8988T (cell line): Measurements from ENCODE around the gene TBCC.
"Not testable (repeated sequence)": the region's sequence is repeated elsewhere in the genome, so short reads cannot be mapped to it uniquely, and the experiment has no call there.

ENCODE experiments used
- DNase-seq: peaks from one replicate; pipeline ENCODE4 v3.0.0; 2011

Gene TBCC

DNA sequence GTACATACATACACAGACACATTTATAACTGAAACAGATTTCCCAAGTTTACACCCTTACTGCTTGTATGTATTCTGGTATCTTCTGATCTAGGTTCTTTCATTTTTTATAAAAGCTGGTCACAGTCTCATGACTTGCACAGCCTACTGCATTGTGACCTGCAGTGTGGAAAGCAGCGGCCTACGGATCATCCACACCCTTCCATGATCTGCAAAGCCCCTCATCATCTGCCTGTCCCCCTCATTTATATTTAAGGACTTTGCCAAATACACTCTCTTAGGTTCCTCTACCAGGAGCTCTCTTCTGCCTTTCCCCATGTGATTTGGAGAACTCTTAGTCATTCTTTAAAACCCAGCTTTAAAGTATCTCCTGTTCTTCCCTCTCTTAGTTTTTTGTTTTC, 23.9 kb upstream of the TBCC start:
- no peak for DNase-seq

DNA sequence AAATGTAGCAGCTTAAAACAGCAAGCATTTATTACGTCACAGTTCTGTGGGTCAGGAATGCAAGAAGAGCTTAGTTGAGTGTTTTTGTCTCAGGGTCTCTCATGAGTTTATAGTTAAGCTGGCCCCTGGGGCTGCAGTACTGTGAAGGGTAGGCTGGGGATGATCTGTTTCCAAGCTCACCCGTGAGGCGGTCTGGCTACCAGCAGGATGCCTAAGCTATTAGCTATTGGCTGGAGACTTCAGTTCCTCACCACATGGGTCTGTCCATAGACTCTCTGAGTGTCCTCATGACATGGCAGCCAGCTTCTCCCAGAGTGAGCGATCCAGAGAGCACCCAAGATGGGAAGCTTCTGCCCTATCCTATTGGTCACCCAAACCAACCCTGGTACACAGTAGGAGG, 23.1 kb upstream of the TBCC start:
- DNase-seq = no peak

DNA sequence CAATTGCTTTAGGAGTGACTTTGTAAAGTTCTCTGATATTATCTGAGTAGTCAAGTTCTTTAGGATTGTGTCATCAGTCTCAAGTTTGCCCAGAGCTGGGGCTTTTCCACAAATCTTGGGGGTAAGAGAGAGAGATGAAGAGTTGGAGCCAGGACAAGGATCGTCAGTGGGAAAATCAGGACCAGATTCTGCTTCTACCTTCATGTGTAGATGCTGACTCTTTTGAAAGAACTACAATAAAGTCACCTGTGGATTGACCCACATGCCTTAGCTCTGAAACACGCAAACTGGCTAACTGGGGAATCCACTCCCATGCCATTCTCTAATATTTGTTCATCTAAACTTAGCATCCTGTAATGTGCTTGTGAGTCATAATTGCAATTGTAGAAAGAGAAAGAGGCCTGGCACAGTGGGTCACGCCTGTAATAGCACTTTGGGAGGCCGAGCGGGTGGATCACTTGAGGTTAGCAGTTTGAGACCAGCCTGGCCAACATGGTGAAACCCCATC, 20.3 kb upstream of the TBCC start:
- DNase-seq = no peak

DNA sequence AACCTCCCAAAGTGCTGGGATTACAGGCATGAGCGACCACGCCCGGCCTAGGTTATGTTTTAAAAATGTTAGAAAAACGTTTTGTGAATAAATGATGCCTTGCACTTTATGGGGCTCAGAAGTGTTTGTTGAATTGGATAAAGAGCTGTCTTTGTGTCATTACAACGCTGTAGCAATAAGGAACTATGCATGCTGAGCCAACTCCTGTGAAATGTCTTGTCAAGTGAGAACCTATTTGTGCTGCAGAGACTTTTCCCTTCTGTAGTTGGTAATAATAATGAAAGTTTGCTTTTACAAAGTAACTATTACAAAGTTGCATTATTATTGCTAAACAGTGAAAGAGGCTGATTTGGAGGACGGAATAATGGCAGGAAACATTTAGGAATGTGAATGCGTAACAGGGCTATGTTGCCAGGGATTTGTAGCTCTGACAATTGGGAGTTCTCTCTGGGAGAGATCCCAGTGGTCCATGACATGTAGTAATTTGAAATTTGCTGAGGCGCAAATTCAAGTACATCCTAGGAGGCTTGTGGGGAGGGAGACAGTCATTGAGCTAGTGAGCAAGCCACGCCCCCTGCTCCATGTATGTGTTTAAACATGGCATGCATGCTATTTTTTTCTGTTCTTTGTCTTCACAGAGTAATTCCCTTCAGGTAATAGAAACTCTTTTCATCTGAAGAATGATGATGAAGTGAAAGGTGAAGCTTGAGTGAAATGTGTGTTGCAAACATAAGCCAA, 19.2 kb upstream of the TBCC start:
- no peak for DNase-seq

DNA sequence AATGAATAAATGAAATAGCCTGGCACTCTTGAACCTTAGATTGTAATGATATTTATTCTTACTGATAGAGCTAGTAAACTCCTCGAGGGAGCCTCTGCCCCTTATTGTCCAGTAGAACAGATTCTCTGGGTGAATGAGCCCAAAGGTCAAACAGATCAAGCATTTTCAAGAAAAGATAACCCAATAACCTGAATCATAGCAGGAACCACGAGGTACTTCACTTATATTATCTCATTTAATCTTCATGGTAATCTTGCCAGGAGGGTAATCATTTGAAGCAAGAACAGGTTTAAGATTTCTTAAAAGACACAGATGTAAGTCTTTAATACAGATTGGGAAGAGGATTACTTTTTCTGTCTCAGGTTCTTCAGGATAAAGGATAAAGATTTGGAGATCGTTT, 17.0 kb upstream of the TBCC start:
- no peak for DNase-seq

DNA sequence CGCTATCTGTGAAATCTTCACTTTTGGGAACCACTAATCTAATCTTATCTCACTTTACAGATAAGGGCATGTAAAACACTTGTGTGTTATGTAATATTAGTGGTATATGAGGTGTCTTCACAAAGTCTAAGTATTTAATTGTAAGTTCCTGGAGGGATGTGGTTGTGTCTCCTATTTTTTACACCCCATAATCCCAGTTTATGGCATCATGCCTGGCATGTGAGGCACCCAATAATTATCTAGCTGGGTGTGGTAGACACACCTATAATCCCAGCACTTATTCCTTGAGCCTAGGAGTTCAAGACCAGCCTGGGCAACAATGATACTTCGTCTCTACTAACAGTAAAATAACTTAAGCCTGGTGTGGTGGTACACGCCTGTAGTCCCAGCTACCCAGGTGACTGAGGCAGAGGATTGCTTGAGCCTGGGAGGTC, 16.5 kb upstream of the TBCC start:
- DNase-seq = no peak

DNA sequence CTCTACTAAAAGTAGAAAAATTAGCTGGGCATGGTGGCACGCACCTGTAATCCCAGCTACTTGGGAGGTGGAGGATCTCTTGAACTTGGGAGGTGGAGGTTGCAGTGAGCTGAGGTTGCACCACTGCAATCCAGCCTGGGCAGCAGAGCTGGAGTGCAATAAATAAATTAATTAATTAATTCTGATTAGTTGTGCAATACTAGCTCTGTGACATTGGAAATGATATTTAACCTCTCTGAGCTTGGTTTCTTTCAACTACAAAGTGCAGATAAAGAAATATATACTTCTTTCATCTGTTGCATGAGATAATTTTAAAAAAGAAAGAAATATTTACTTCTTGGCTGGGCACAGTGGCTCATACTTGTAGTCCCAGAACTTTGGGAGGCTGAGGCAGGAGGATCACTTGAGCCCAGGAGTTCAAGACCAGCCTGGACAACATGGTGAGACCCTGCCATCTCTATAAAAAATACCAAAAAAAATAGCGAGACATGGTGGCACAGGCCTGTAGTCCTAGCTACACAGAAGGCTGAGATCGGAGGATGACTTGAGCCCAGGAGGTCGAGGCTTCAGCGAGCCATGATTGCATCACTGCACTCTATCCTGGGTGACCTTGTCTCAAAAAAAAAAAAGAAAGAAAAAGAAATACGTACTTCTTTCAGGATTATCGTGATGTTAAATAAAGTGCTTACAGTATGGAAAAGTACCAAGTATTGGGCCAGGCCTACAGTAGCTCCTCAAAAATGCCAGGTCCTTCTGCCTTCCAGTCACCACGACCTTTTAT, 15.6 kb upstream of the TBCC start:
- DNase-seq = no peak

DNA sequence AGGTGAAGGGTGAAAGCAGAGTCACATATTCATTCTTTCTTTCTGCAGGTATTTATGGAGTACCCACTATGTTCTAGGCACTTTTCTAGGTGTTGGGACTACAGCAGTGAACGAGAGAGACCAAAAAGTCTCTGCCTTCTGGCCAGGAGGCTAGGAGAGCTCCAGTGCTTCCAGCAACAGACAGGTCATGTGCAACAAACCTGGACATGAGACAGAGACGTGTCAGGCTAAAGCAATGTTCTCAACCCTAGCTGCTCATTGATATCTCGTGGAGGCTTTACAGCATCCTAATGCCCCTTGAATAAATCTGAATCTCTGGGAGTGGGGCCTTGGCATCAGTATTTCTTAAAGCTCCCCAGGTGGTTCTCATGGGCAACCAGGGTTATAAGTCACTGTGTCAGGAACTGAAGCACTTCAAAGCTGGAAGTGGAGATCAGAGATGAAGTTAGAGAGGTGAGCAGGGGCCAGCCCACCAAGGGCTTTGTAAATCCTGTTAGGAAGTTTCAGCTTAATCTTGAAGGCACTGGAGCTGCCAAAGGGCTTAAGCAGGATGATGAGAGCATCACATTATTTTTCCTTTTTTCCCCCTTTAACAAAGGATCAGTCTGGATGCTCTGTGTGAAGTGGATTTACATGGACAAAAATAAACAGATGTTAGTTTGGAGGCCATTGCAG, 13.0 kb upstream of the TBCC start:
- no peak for DNase-seq

DNA sequence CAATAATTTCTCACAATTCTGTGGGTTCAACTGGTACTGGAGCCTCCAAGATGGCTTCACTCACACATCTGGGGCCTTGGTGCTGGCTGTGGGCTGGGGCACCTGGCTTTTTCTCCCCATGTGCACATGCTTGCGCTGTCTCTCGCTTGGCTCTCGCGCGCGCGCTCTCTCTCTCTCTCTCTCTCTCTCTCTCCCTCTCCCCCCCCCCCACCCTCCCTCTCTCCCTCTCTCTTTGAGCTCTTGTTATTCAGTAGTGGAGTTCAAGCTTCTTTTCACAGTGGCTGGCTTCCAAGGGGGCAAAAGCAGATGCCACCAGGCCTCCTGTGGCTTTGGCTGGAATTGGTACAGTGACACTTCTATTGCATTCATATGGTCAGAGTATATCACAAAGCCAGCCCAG, 10.8 kb upstream of the TBCC start:
- no peak for DNase-seq

DNA sequence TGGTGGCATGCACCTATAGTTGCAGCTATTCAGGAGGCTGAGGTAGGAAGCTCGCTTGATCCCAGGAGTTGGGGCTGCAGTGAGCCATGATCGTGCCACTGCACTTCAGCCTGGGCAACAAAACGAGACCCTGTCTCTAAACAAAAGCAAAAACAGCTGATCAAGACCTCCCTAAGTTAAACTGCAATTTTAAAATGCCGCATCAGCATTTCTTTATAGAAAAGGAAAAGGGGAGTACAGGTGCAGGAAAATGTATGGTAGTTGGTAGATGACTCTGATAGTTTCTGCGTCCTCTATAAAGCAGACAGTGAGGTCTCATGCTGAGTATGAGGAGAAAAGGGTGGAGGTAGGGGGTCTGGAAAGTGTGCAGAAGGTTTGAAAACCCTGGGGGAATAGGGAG, 8.9 kb upstream of the TBCC start:
- DNase-seq = no peak

DNA sequence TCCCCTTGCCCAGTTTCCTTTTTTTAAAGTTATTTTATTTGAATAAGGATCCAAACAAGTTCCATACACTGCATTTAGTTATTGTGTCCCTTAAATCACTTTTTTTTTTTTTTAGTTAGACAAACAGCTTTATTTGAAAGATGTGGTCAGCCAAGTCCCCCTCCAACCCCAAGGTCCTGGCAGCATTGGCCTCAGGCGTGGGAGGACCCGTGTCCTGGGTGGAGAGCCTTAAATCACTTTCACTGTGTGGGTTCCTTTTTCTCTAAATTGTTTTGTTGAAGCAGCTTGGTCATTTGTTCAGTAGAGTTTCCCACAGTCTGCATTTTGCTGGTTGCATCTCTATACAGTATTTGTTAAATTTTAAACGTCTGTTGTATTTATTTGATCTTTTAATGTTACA, 5.2 kb upstream of the TBCC start:
- no peak for DNase-seq

DNA sequence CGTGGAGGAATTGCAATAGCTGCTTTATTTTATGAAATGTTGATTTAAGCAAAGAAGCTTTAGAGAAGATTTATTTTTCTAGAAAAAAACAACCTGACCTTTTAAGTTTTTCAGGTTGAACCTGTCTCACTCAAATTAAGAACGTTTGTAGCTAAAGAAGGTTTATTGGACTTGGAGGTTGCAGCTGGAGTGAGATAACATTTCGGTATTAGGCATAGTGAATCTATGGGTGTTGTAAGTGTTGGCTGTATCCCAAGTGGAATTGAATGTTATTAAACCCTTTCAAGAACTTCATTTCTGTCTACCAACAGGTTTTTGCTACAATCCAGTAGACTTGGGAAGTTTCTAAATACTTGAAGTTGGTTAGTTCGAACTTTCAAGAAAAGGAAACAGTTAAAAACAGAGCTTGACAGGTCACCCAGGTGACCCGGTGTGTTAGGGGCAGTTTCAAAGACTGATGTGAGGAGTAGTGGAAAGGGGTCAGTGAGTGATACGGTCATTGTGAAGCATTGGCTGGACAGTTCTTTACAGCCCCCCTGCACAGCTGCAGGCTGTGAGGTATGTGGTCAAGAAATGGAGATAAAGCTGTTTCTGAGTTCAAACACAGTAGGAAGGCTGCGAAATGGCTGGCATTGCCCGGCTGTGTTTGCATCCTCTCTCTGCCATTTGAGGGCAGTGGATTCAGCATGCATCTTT, 2.4 kb upstream of the TBCC start:
- DNase-seq = no peak

DNA sequence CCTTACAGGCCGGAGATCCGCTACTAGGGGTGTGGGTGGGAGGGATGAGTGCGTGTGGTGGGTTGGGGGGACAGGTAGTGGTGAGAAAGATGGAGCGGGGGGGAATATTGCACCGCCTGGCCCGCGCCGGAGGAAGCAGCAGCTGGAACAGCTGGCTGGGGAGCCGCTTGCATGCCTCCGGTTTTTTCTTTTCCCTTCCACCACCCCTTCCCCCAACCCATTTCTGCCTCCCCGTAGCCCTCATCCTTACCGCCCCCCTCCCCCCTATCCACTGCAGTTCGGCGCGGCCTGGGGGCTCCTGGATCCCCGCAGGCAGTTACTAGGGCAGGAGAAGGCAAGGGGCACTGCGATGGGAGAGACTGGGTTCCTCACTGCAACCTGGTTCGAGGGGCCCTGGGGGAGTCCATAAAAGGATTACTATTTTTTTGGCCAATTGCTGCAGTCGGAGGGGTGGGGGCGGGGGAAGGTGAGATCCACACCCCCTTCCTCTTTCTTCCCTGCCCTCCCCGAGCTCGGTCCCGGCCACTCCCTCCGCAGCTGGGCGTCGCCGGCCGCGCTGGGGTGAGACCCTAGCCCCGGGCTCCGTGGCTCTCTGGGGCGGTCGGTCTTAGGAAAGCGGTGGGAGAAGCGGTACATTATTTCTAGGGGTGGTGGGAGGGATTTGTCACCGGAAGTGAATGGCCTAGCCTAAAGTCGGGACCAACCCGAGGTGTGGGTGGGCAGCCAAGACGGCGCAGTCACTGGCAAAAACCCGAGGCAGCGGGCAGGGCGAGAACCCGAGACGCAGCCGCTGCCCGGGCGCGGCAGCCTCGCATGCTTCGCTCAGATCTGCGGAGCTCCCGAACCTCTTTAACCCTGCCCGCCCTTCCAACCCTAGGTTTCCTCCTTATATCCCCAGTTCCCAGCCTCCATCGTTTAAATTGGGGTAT, 824 bp upstream of the TBCC start:
- peak; percentile 88 for DNase-seq

DNA sequence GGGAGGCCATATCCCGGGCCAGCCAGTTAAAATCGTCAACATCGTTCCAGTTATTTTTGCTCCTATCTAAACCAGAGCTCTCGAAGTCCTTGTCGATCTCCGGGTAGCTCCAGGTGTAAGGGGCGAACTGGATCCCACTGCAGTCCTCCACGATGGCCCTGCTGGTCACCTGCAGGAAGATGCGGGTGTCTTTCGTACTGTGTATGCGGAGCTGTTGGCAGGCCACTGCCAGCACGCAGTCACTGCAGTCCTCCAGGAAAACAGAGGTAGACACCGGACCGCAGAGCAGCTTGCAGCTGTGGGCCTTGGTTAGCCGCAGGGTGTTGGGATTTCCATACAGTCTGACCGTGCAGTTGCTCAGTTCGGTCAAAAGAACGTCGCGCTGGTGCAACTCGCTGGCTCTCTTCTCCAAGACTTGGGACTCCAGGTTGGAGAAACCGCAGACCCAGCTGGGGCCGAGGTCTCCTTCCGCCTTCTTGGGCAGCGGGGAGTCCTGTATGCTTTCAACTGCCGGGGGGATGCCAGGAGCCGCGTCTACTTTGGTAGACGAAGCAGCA, 742 bp downstream of the TBCC start:
- DNase-seq = no peak

DNA sequence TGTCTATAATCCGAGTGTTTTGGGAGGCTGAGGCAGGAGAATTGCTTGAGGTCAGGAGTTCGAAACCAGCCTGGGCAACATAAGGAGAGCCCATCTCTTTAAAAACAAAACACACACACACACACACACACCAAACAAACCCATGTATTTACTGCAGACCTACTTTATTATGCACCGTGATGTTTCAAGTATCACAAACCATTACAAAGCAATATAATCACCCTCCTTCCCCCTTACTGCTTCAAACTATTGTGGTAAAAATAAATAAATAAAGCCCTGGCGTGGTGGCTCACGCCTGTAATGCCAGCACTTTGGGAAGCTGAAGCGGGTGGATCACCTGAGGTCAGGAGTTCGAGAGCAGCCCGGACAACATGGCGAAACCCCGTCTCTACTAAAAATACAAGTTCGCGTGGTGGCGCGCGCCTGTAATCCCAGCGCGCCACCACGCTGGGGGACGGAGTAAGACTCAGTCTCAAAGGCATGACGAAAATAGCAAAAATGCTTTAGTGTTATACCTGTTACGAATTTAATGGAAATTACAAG, 1.5 kb downstream of the TBCC start:
- DNase-seq = no peak

DNA sequence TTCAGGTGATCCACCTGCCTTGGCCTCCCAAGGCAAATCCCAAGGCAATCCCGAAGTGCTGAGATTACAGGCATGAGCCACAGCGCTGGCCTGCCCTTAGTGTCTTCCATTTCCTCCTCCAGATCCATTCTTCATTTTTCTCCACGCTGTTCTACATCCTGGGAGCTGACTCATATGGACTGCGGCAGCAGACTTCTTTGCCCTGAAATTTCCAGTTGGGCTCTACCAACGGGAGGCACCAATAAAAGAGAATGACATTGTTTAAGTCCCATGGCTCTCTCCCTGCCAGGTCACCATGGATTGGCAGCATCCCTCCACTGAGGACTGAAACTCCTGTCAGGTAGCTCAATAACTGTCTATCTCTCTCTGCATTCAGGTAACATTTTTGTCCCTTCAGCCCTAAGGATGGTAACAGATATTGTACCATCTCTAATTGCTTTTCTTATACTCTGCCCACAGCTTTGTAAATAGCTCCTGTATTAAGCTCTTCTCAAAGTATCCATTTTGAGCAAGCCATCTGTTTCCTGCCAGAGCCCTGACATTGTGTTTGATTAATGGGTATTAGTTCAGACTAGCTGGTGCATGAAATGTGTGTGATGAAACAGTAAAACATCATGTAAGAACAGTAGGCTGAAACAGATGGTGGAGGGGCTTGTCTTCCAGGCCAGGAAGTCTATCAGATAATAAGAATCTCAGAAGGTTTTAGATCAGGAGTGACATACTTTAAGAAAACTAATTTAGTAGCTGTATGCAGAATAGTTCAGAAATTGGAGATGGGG, 3.6 kb downstream of the TBCC start:
- no peak for DNase-seq

DNA sequence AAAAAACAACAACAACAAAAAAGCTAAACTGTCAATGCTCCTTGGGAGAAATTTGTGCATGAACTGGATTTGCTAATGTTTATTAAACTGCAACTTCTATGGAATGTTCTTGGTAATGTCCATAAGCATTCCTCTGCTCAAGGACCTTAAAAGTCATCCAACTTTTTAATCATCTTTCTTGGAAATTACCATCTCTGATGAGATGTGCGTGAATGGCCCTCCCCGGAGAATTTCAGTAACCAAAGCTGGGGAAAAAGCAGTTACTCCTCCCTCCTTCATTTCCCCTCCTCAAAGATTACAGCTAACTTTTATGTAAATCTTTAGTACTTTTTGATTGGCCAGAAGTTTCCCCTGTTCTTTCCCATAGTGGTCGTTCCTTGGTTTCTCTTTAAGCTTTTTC, 5.2 kb downstream of the TBCC start:
- DNase-seq = no peak

DNA sequence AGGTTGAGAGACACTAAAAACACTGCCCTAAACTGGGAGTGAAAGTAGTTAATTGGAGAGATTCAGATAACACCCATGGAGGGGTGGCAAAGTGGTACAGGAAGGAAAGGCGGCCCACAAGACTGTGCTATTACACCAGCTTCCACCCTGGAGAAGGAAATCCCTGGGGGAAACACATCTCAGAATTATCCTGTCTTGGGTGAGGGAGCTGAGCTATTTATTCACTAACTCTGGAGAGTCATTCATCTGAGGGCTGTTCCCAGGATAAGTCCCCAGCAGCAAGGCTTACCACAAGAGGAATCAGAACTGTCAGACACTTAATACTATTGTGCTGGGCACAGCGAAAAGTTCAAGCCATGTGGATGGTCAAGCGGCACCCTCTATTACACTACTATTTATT, 9.9 kb downstream of the TBCC start:
- DNase-seq = no peak

DNA sequence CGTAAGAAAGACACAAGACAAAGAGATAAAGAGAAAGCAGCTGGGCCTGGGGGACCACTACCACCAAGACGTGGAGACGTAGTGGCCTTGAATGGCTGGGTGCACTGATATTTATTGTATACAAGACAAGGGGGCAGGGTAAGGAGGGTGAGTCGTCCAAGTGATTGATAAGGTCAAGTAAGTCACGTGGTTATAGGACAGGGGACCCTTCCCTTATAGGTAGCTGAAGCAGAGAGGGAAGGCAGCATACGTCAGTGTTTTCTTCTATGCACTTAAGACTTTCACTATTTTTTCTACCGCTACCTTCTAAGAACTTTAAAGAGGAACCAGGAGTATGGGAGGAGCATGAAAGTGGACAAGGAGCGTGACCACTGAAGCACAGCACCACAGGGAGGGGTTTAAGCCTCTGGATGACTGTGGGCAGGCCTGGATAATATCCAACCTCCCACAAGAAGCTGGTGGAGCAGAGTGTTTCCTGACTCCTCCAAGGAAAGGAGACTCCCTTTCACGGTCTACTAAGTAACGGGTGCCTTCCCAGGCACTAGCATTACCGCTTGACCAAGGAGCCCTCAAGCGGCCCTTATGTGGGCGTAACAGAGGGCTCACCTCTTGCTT, 11.9 kb downstream of the TBCC start:
- DNase-seq = not testable (repeated sequence)

DNA sequence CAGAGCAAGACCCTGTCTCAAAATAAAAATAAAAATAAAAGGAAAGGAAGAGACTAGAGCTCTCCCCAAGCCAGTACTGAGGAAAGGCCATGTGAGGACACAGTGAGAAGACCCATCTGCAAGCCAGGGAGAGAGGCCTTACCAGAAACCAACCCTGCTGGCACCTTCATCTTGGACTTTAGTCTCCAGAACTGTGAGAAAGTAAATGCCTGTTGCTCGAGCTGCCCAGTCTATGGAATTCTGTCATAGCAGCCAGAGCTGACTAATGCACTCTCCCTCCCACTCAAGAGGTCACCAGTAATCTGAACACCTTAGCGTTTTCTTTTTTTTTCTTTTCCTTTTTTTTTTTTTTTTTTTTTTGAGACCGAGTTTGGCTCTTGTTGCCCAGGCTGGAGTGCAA, 16.2 kb downstream of the TBCC start:
- DNase-seq = no peak
